Measurements from ENCODE around the gene ITGA5.

Gene ITGA5

GRCh38 chr12:54359762-54360351 is 59.2 kb downstream of the ITGA5 start:
- Mint-ChIP-seq H3K9me3 (no peaks in the 10 kb centered on the region), H3K27me3 (ENCODE audit: low read depth, poor library complexity) (peaks cover 8% of the 10 kb centered on the region), H3K36me3 (ENCODE audit: low read depth) (no peaks in the 10 kb centered on the region), H3K27ac (peak overlapping the region; percentile 92), H3K4me3 (peak overlapping the region; percentile 9), H3K4me1 (peaks cover 5% of the 10 kb centered on the region)
- no peak for TF ChIP-seq CTCF (IDR thresholded peaks at IDR 0.05)
- DNase-seq, result no peak

GRCh38 chr12:54358945-54359761 is 59.9 kb downstream of the ITGA5 start:
- Mint-ChIP-seq H3K36me3 (ENCODE audit: low read depth) (no peaks in the 10 kb centered on the region), H3K4me1 (no peaks in the 10 kb centered on the region), H3K9me3 (no peaks in the 10 kb centered on the region), H3K27me3 (ENCODE audit: low read depth, poor library complexity) (peaks cover 7% of the 10 kb centered on the region), H3K4me3 (no peak overlapping the region), H3K27ac (no peak overlapping the region)
- DNase-seq, result peak; percentile 94
- TF ChIP-seq CTCF (IDR thresholded peaks at IDR 0.05), result no peak

- TF ChIP-seq CTCF (IDR thresholded peaks at IDR 0.05), result no peak
- no peak overlapping the region for H3K27ac Mint-ChIP-seq
- H3K4me1 Mint-ChIP-seq, result no peaks in the 10 kb centered on the region
- no peak for DNase-seq
- H3K36me3 Mint-ChIP-seq (ENCODE audit: low read depth), result no peaks in the 10 kb centered on the region
- no peak overlapping the region for H3K4me3 Mint-ChIP-seq
- H3K9me3 Mint-ChIP-seq, result no peaks in the 10 kb centered on the region
- peaks cover 3% of the 10 kb centered on the region for H3K27me3 Mint-ChIP-seq (ENCODE audit: low read depth, poor library complexity)
These were observed 60.7 kb downstream of the ITGA5 start for GRCh38 chr12:54358191-54358944.

GRCh38 chr12:54357506-54358190 is 61.4 kb downstream of the ITGA5 start:
- TF ChIP-seq CTCF (IDR thresholded peaks at IDR 0.05), result no peak
- no peak overlapping the region for H3K27ac Mint-ChIP-seq
- H3K36me3 Mint-ChIP-seq (ENCODE audit: low read depth), result no peaks in the 10 kb centered on the region
- peak; percentile 55 for DNase-seq
- peaks cover 3% of the 10 kb centered on the region for H3K27me3 Mint-ChIP-seq (ENCODE audit: low read depth, poor library complexity)
- no peak overlapping the region for H3K4me3 Mint-ChIP-seq
- H3K4me1 Mint-ChIP-seq, result no peaks in the 10 kb centered on the region
- H3K9me3 Mint-ChIP-seq, result no peaks in the 10 kb centered on the region

GRCh38 chr12:54356951-54357356 is 62.1 kb downstream of the ITGA5 start:
- no peaks in the 10 kb centered on the region for H3K4me1 Mint-ChIP-seq
- peaks cover 3% of the 10 kb centered on the region for H3K27me3 Mint-ChIP-seq (ENCODE audit: low read depth, poor library complexity)
- peak; percentile 68 for DNase-seq
- H3K36me3 Mint-ChIP-seq (ENCODE audit: low read depth), result no peaks in the 10 kb centered on the region
- no peak for TF ChIP-seq CTCF (IDR thresholded peaks at IDR 0.05)
- no peak overlapping the region for H3K4me3 Mint-ChIP-seq
- H3K9me3 Mint-ChIP-seq, result no peaks in the 10 kb centered on the region
- H3K27ac Mint-ChIP-seq, result no peak overlapping the region

Data from nephron progenitor cell (in vitro differentiated cells).